Adipocyte (in vitro differentiated cells): ENCODE results near the gene CST3.

Experiments
- DNase-seq: peaks from one replicate; pipeline ENCODE4 v3.0.0-alpha.2; 2015; ENCODE audit warnings: low read depth
- H3K27me3 ChIP-seq: replicated peaks from 2 replicates; pipeline ENCODE4 v1.7.0; 2013; ENCODE audit warnings: mild to moderate bottlenecking, low read length, moderate library complexity; ENCODE audit not compliant: control insufficient read depth, insufficient read depth
- H3K36me3 ChIP-seq: 2 replicates; pipeline ENCODE4 v1.7.0; 2013; ENCODE audit warnings: low read length, mild to moderate bottlenecking, moderate library complexity; ENCODE audit not compliant: control insufficient read depth, insufficient read depth, severe bottlenecking
- H3K4me1 ChIP-seq: 2 replicates; pipeline ENCODE4 v1.7.0; 2013; ENCODE audit warnings: mild to moderate bottlenecking, low read length, moderate library complexity; ENCODE audit not compliant: control insufficient read depth, insufficient read depth
- H3K4me3 ChIP-seq: 2 replicates; pipeline ENCODE4 v1.7.0; 2013; ENCODE audit warnings: mild to moderate bottlenecking, low read length, moderate library complexity
- H3K9ac ChIP-seq: 2 replicates; pipeline ENCODE4 v1.7.0; 2013; ENCODE audit warnings: mild to moderate bottlenecking, low read length, moderate library complexity
- H3K9me3 ChIP-seq: 2 replicates; pipeline ENCODE4 v1.7.0; 2013; ENCODE audit warnings: mild to moderate bottlenecking, low read length, moderate library complexity; ENCODE audit not compliant: control insufficient read depth

The CST3 gene

GRCh38 chr20:23608251-23608846, 29.4 kb downstream of the CST3 start:
- no peaks in the 10 kb centered on the region for H3K36me3 ChIP-seq
- no peak overlapping the region for H3K4me3 ChIP-seq
- DNase-seq: no peak

GRCh38 chr20:23607497-23608245, 30.1 kb downstream of the CST3 start:
- Histone ChIP-seq H3K9me3 (no peaks in the 10 kb centered on the region), H3K36me3 (no peaks in the 10 kb centered on the region), H3K27me3 (peaks cover 19% of the 10 kb centered on the region), H3K9ac (no peak overlapping the region), H3K4me3 (no peak overlapping the region), H3K4me1 (peaks cover 32% of the 10 kb centered on the region)
- DNase-seq: no peak

More at GRCh38 chr20:23608251-23608846, 29.4 kb downstream of the CST3 start:
- Histone ChIP-seq H3K9me3 (no peaks in the 10 kb centered on the region), H3K9ac (no peak overlapping the region), H3K27me3 (peaks cover 13% of the 10 kb centered on the region), H3K4me1 (peaks cover 39% of the 10 kb centered on the region)

GRCh38 chr20:23606652-23607049, 31.1 kb downstream of the CST3 start:
- DNase-seq: peak; percentile 94
- Histone ChIP-seq H3K36me3 (no peaks in the 10 kb centered on the region), H3K27me3 (peaks cover 20% of the 10 kb centered on the region), H3K4me1 (peaks cover 23% of the 10 kb centered on the region), H3K4me3 (no peak overlapping the region), H3K9me3 (no peaks in the 10 kb centered on the region), H3K9ac (peak overlapping the region; percentile 26)

- no peaks in the 10 kb centered on the region for H3K36me3 ChIP-seq
- peaks cover 23% of the 10 kb centered on the region for H3K4me1 ChIP-seq
- DNase-seq: no peak
- no peak within 1 kb of the TSS for H3K4me3 ChIP-seq
- no peaks in the 10 kb centered on the region for H3K9me3 ChIP-seq
- H3K9ac ChIP-seq: peak within 1 kb of the TSS; percentile 26
- peaks cover 20% of the 10 kb centered on the region for H3K27me3 ChIP-seq
Observed at GRCh38 chr20:23605867-23606651, 31.7 kb downstream of the CST3 start, which contains the start of gene CST9. Gene CST9 (minus strand): TSS chr20:23605917. CDS start chr20:23605864, 53 bp downstream.

GRCh38 chr20:23604306-23604705, 33.4 kb downstream of the CST3 start:
- H3K9ac ChIP-seq: no peak overlapping the region
- H3K4me1 ChIP-seq: peaks cover 16% of the 10 kb centered on the region
- DNase-seq: no peak
- H3K27me3 ChIP-seq: peaks cover 20% of the 10 kb centered on the region
- H3K4me3 ChIP-seq: no peak overlapping the region
- H3K9me3 ChIP-seq: no peaks in the 10 kb centered on the region
- no peaks in the 10 kb centered on the region for H3K36me3 ChIP-seq

GRCh38 chr20:23603321-23603720, 34.4 kb downstream of the CST3 start:
- peaks cover 13% of the 10 kb centered on the region for H3K4me1 ChIP-seq
- H3K9me3 ChIP-seq: no peaks in the 10 kb centered on the region
- DNase-seq: no peak

GRCh38 chr20:23602699-23603098, 35.1 kb downstream of the CST3 start:
- DNase-seq: no peak
- Histone ChIP-seq H3K4me1 (peaks cover 13% of the 10 kb centered on the region), H3K27me3 (peaks cover 20% of the 10 kb centered on the region), H3K9me3 (no peaks in the 10 kb centered on the region), H3K9ac (no peak overlapping the region), H3K4me3 (no peak overlapping the region), H3K36me3 (no peaks in the 10 kb centered on the region)

More at GRCh38 chr20:23603321-23603720, 34.4 kb downstream of the CST3 start:
- Histone ChIP-seq H3K27me3 (peaks cover 20% of the 10 kb centered on the region), H3K9ac (no peak overlapping the region), H3K36me3 (no peaks in the 10 kb centered on the region), H3K4me3 (no peak overlapping the region)

GRCh38 chr20:23602241-23602640, 35.5 kb downstream of the CST3 start:
- peaks cover 20% of the 10 kb centered on the region for H3K27me3 ChIP-seq
- no peak overlapping the region for H3K9ac ChIP-seq
- H3K9me3 ChIP-seq: no peaks in the 10 kb centered on the region
- DNase-seq: no peak
- H3K4me1 ChIP-seq: peaks cover 13% of the 10 kb centered on the region
- no peak overlapping the region for H3K4me3 ChIP-seq
- H3K36me3 ChIP-seq: no peaks in the 10 kb centered on the region

GRCh38 chr20:23601715-23602114, 36.0 kb downstream of the CST3 start:
- H3K27me3 ChIP-seq: peaks cover 20% of the 10 kb centered on the region
- no peaks in the 10 kb centered on the region for H3K36me3 ChIP-seq
- peak; percentile 21 for DNase-seq
- H3K4me1 ChIP-seq: peaks cover 12% of the 10 kb centered on the region
- no peak overlapping the region for H3K9ac ChIP-seq
- H3K4me3 ChIP-seq: no peak overlapping the region
- no peaks in the 10 kb centered on the region for H3K9me3 ChIP-seq

GRCh38 chr20:23598481-23598880, 39.3 kb downstream of the CST3 start:
- Histone ChIP-seq H3K4me3 (no peak overlapping the region), H3K4me1 (peaks cover 4% of the 10 kb centered on the region), H3K36me3 (no peaks in the 10 kb centered on the region), H3K9me3 (no peaks in the 10 kb centered on the region), H3K27me3 (peaks cover 8% of the 10 kb centered on the region), H3K9ac (no peak overlapping the region)
- DNase-seq: no peak

GRCh38 chr20:23596579-23597250, 41.0 kb downstream of the CST3 start:
- Histone ChIP-seq H3K4me1 (peaks cover 4% of the 10 kb centered on the region), H3K27me3 (no peaks in the 10 kb centered on the region), H3K4me3 (no peak overlapping the region), H3K9me3 (no peaks in the 10 kb centered on the region), H3K9ac (no peak overlapping the region), H3K36me3 (no peaks in the 10 kb centered on the region)
- DNase-seq: peak; percentile 12
